Adrenal gland (tissue), 12 donors: ENCODE data around the gene HIF1AN. TPM values are rescaled to one million over a fixed set of nuclear protein-coding genes. Genes with fewer than 3 reads are reported as not detected.

Experiments
- DNase-seq, 7 donors: peaks; one replicate each; pipeline ENCODE4 v3.0.0-alpha.2; 2019 to 2020
- H3K27ac ChIP-seq, 5 donors: fragments of 200-600 bp; sonication (generic) in 4 of 5; 1 replicate in 3 of 5; 2 replicates in 2 of 5; pipeline versions ENCODE4 v1.5.1 to v1.8.0; 2016 to 2020; ENCODE audit warnings: mild to moderate bottlenecking in 1 of 5
- H3K27me3 ChIP-seq: fragments of 200-600 bp; 2 replicates; pipeline ENCODE4 v1.8.0; 2021
- H3K36me3 ChIP-seq, 2 donors: fragments of 200-600 bp; replicated peaks in 1 of 2; 1 replicate in 1 of 2; 2 replicates in 1 of 2; pipeline versions ENCODE4 v1.5.1 to v1.8.0; 2018 to 2022
- H3K4me1 ChIP-seq, 2 donors: fragments of 200-600 bp; replicated peaks in 1 of 2; 1 replicate in 1 of 2; 2 replicates in 1 of 2; pipeline versions ENCODE4 v1.5.1 to v1.8.0; 2018 to 2021
- H3K4me3 ChIP-seq, 4 donors: fragments of 200-600 bp; sonication (generic) in 3 of 4; one replicate each; pipeline ENCODE4 v1.5.1; 2016 to 2018
- H3K9me3 ChIP-seq, 3 donors: fragments of 200-600 bp; sonication (generic) in 1 of 3; replicated peaks in 1 of 3; 1 replicate in 2 of 3; 2 replicates in 1 of 3; pipeline versions ENCODE4 v1.5.1 to v1.8.0; 2016 to 2021
- POLR2A ChIP-seq, 2 donors: fragments of 450-650 bp; IDR thresholded peaks; one replicate each; pipeline ENCODE4 v1.6.1; 2017; ENCODE audit warnings: antibody characterized with exemption in 2 of 2, mild to moderate bottlenecking in 2 of 2, moderate library complexity in 1 of 2
- WGBS, 4 donors: extraction: QIAGEN DNeasy Blood & Tissue Kit in 2 of 4; methylation state at CpG; one replicate each; pipeline versions ENCODE4 v1.1.5 to v1.1.7; 2013 to 2017; 5-methylcytosine and 5-hydroxymethylcytosine counted together
- intact Hi-C, 2 donors: fragments of 100-400 bp; cut with DNase I; formaldehyde crosslinking; loops; one replicate each; pipeline versions ENCODE4 v1.14.1 to v1.15.0; 2022 to 2023
- polyA plus RNA-seq, 3 donors: library from polyadenylated mRNA; stranded (reverse); fragments of 200-250 nt in 2 of 3; fragments of 350-450 nt in 1 of 3; fragmentation: Illumina TruSeq in 1 of 3; extraction: RNeasy Lipid Tissue Mini Kit (QIAGEN cat#74804) in 1 of 3; gene quantifications; one replicate each; pipeline ENCODE4 v1.2.3, GENCODE V29; 2013 to 2014
- total RNA-seq, 9 donors: library from RNA; depleted of rRNA in 4 of 9; stranded (reverse); fragments of >200 nt in 4 of 9; fragments of 120-200 nt in 1 of 9; fragmentation: NEBNext Ultra II Directional in 1 of 9; extraction: Animal tissue kit (Norgen Biotek cat#: 25700) in 1 of 9; gene quantifications; one replicate each; pipeline versions ENCODE4 v1.1.0 to v1.2.4, GENCODE V29; 2013 to 2023
- TF ChIP-seq, protein P1 (sequence below), 6 experiments: fragments of 450-650 bp in 4 of 6; fragments of 200-600 bp in 2 of 6; sonication (generic) in 1 of 6; IDR thresholded peaks; 1 replicate in 5 of 6; 2 replicates in 1 of 6; pipeline versions ENCODE4 v1.5.1 to v1.8.0; 2016 to 2021; ENCODE audit warnings: antibody characterized with exemption in 6 of 6, mild to moderate bottlenecking in 2 of 6, moderate library complexity in 1 of 6
- donor health status: healthy with polysubstance abuse.
- donor health status: Bipolar disorder and iron deficiency.
- donor health status: DM: yes; HTN: yes; CAD: no.
- donor health status: DM: no; HTN: no; CAD: no.
- donor health status: DM: no; HTN: no; CAD: no.
- donor health status: DM: yes; HTN: yes; CAD: no.

HIF1AN gene
- total and polyA plus RNA-seq, 12 donors = 6.7 to 46.4 (median 20.0) TPM

DNA sequence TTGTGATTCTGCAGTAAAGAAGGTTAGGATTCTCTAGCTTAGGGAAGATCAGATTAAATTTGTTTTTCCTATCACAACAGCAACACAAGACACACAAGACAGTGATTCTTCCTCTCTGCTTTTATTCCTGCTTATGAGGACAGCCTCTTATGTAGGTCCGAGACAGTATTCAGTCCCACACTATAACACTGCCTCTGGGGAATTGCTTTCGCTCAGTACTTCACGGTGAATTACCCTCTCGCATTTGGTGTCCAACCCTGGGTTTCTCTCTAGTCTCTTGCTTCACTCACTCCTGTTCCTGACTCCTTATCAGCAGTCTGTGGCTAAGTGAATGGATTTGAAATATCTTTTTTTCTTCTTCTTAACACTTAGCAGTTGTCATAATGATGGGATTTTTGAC is 1.7 kb downstream of the HIF1AN start:
- TF ChIP-seq, protein P1, sequence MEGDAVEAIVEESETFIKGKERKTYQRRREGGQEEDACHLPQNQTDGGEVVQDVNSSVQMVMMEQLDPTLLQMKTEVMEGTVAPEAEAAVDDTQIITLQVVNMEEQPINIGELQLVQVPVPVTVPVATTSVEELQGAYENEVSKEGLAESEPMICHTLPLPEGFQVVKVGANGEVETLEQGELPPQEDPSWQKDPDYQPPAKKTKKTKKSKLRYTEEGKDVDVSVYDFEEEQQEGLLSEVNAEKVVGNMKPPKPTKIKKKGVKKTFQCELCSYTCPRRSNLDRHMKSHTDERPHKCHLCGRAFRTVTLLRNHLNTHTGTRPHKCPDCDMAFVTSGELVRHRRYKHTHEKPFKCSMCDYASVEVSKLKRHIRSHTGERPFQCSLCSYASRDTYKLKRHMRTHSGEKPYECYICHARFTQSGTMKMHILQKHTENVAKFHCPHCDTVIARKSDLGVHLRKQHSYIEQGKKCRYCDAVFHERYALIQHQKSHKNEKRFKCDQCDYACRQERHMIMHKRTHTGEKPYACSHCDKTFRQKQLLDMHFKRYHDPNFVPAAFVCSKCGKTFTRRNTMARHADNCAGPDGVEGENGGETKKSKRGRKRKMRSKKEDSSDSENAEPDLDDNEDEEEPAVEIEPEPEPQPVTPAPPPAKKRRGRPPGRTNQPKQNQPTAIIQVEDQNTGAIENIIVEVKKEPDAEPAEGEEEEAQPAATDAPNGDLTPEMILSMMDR (IDR thresholded peaks at IDR 0.05) = no peak
- TF ChIP-seq POLR2A (IDR thresholded peaks at IDR 0.05) = no peak
- no peak for DNase-seq
- H3K9me3 ChIP-seq = no peaks in the 10 kb centered on the region
- H3K27ac ChIP-seq = no peak overlapping the region
- intact Hi-C loops = no loop called here
- H3K4me1 ChIP-seq = peaks cover 4 to 26% of the 10 kb centered on the region in 2 donors
- H3K4me3 ChIP-seq = no peak overlapping the region
- WGBS, 4 donors = 91 to 94% (median 92%) methylated on average over 4 of the region's 4 CpGs
- H3K27me3 ChIP-seq = no peaks in the 10 kb centered on the region
- H3K36me3 ChIP-seq = peaks cover 0 to 42% of the 10 kb centered on the region in 2 donors

DNA sequence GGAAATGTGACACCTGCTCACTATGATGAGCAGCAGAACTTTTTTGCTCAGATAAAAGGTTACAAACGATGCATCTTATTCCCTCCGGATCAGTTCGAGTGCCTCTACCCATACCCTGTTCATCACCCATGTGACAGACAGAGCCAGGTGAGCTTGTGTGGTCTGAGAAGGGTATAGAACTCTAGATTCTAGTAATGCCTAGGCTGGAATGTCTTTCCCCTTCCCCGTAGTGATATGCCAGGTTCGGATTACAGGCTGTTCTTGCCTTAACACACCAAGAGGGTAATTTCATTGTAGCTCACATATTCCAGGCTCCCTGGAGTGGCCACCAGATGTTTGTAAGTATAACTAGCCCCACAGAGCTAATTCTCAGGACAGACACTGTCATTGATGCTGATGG is 9.2 kb downstream of the HIF1AN start:
- TF ChIP-seq, protein P1 (IDR thresholded peaks at IDR 0.05) = no peak
- TF ChIP-seq POLR2A (IDR thresholded peaks at IDR 0.05) = no peak
- intact Hi-C loops = no loop called here
- peaks cover 0 to 96% of the 10 kb centered on the region in 2 donors for H3K36me3 ChIP-seq
- no peak overlapping the region for H3K27ac ChIP-seq
- no peaks in the 10 kb centered on the region for H3K27me3 ChIP-seq
- no peaks in the 10 kb centered on the region for H3K9me3 ChIP-seq
- H3K4me3 ChIP-seq = no peak overlapping the region
- WGBS, 4 donors = 90 to 97% (median 92%) methylated on average over 5 of the region's 5 CpGs
- DNase-seq = no peak
- no peaks in the 10 kb centered on the region for H3K4me1 ChIP-seq

DNA sequence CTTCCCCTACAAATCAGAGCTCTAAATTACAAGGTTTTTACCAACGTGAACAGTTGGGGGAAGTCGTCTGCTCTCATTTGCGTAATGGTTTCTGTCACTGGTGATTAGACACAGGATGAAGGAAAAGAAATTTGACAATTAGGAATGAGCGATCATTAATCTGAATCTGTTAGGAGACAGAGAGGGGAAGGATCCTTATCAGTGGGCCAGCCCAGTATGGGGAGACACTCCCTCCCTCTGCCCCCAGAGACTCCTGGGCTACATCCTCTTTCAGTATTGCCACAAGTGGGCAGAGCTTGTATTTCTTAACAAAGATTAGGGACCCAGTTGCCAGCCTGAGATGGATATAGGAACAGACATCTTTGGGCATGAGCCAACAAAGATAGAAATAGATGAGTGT is 15.5 kb downstream of the HIF1AN start:
- peaks cover 0 to 44% of the 10 kb centered on the region in 2 donors for H3K36me3 ChIP-seq
- no peak for DNase-seq

DNA sequence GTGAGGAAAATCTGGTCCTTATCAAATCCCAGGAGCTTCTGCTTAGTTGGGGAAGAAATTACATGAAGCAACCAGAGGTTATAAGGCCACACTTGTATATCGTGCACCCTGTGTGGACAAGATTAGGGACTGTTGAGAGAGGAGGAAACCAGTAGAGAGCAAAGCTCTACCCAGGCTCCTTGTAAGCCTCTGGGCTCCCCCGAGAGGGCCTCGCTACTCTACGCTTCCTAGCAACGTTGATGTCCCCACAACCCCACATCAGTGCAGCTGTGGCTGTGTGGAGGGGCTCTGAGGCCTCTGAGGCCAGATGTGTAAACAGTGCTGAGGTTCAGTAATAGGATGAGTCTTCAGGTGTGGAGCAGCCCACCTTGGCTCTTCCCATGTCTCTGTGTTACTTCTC is 16.0 kb downstream of the HIF1AN start:
- Histone ChIP-seq H3K27me3 (no peaks in the 10 kb centered on the region), H3K9me3 (no peaks in the 10 kb centered on the region), H3K27ac (no peak overlapping the region), H3K36me3 (peaks cover 0 to 38% of the 10 kb centered on the region in 2 donors), H3K4me3 (no peak overlapping the region), H3K4me1 (no peaks in the 10 kb centered on the region)
- no peak for DNase-seq
- no peak for TF ChIP-seq POLR2A (IDR thresholded peaks at IDR 0.05)
- TF ChIP-seq, protein P1 (IDR thresholded peaks at IDR 0.05) = no peak
- WGBS, 4 donors = 76 to 87% (median 81%) methylated on average over 5 of the region's 5 CpGs
- intact Hi-C loops = no loop called here

More for the DNA sequence above, 15.5 kb downstream of the HIF1AN start:
- Histone ChIP-seq H3K27me3 (no peaks in the 10 kb centered on the region), H3K27ac (no peak overlapping the region), H3K9me3 (no peaks in the 10 kb centered on the region), H3K4me3 (no peak overlapping the region), H3K4me1 (no peaks in the 10 kb centered on the region)
- WGBS, 4 donors = 68 to 73% (median 71%) methylated on average over 4 of the region's 4 CpGs
- no peak for TF ChIP-seq POLR2A (IDR thresholded peaks at IDR 0.05)
- TF ChIP-seq, protein P1 (IDR thresholded peaks at IDR 0.05) = no peak
- intact Hi-C loops = no loop called here
